ENCODE results near the gene KRTAP19-2. TPM values are rescaled to one million over a fixed set of nuclear protein-coding genes. Genes with fewer than 3 reads are reported as not detected.

The KRTAP19-2 gene
- total RNA-seq, 1 experiment from 2014 or later: not detected

DNA sequence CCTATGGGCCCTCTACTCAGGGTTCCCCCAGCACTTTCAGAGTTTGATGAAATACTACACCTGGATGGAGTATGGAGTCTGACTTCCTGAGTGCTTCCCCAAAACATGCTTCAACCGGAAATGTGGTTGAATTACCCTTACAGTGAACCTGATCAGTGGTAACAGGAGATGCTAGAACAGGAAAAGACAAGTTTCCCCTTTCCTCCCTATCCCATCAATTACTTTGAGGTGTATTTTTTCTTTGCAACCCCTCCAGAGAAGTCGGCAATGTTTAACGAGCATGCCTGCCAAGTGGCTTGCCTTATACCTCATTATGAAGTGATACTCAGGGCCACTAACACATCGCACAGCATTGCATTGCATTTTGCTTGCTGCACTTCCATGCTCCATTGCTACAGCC is 40.2 kb downstream of the KRTAP19-2 start:
- no peaks in the 10 kb centered on the region for H3K36me3 ChIP-seq (ENCODE audit: control insufficient read depth, insufficient read depth, low read length)
- TF ChIP-seq POLR2AphosphoS5 (IDR thresholded peaks at IDR 0.05; ENCODE audit: low read depth, low read length) (no peak), TCF7L2 (IDR thresholded peaks at IDR 0.05; ENCODE audit: low read depth, low read length) (no peak), SIN3A (IDR thresholded peaks at IDR 0.05; ENCODE audit: borderline replicate concordance, insufficient read depth, low read depth, low read length) (no peak)
- TF ChIP-seq, protein P1, sequence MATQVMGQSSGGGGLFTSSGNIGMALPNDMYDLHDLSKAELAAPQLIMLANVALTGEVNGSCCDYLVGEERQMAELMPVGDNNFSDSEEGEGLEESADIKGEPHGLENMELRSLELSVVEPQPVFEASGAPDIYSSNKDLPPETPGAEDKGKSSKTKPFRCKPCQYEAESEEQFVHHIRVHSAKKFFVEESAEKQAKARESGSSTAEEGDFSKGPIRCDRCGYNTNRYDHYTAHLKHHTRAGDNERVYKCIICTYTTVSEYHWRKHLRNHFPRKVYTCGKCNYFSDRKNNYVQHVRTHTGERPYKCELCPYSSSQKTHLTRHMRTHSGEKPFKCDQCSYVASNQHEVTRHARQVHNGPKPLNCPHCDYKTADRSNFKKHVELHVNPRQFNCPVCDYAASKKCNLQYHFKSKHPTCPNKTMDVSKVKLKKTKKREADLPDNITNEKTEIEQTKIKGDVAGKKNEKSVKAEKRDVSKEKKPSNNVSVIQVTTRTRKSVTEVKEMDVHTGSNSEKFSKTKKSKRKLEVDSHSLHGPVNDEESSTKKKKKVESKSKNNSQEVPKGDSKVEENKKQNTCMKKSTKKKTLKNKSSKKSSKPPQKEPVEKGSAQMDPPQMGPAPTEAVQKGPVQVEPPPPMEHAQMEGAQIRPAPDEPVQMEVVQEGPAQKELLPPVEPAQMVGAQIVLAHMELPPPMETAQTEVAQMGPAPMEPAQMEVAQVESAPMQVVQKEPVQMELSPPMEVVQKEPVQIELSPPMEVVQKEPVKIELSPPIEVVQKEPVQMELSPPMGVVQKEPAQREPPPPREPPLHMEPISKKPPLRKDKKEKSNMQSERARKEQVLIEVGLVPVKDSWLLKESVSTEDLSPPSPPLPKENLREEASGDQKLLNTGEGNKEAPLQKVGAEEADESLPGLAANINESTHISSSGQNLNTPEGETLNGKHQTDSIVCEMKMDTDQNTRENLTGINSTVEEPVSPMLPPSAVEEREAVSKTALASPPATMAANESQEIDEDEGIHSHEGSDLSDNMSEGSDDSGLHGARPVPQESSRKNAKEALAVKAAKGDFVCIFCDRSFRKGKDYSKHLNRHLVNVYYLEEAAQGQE (IDR thresholded peaks at IDR 0.05; ENCODE audit: insufficient read depth in 1 of 2, low read depth in 2 of 2, low read length in 1 of 2): no peak
- TF ChIP-seq, protein P2, sequence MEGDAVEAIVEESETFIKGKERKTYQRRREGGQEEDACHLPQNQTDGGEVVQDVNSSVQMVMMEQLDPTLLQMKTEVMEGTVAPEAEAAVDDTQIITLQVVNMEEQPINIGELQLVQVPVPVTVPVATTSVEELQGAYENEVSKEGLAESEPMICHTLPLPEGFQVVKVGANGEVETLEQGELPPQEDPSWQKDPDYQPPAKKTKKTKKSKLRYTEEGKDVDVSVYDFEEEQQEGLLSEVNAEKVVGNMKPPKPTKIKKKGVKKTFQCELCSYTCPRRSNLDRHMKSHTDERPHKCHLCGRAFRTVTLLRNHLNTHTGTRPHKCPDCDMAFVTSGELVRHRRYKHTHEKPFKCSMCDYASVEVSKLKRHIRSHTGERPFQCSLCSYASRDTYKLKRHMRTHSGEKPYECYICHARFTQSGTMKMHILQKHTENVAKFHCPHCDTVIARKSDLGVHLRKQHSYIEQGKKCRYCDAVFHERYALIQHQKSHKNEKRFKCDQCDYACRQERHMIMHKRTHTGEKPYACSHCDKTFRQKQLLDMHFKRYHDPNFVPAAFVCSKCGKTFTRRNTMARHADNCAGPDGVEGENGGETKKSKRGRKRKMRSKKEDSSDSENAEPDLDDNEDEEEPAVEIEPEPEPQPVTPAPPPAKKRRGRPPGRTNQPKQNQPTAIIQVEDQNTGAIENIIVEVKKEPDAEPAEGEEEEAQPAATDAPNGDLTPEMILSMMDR (IDR thresholded peaks at IDR 0.05): no peak
- ATAC-seq: no peak
- no peak for DNase-seq (ENCODE audit: low read depth, low spot score)
- no TSS peak for BruUV-seq (replicated peaks)
- no peaks in the 10 kb centered on the region for H3K9me3 ChIP-seq (ENCODE audit: control insufficient read depth, insufficient read depth, low read depth, low read length)
- no peak overlapping the region for H3K27ac ChIP-seq (ENCODE audit: low read length)
- H3K27me3 ChIP-seq (ENCODE audit: control insufficient read depth, insufficient read depth, low read length): no peaks in the 10 kb centered on the region
- ChIA-PET POLR2A (no interaction called here), CTCF (no interaction called here)
- no peak overlapping the region for H3K4me3 ChIP-seq (ENCODE audit: low read depth in 2 of 2, low read length in 2 of 2)
- in situ Hi-C loops (cut with HindIII; ENCODE audit: low pct_unique_long_range_greater_than_20kb, low sequenced_read_pairs): no loop called here
- intact Hi-C loops (cut with micrococcal nuclease; ENCODE audit: unreplicated experiment): no loop called here
- H3K4me1 ChIP-seq (ENCODE audit: control insufficient read depth, insufficient read depth, low read length): no peaks in the 10 kb centered on the region

DNA sequence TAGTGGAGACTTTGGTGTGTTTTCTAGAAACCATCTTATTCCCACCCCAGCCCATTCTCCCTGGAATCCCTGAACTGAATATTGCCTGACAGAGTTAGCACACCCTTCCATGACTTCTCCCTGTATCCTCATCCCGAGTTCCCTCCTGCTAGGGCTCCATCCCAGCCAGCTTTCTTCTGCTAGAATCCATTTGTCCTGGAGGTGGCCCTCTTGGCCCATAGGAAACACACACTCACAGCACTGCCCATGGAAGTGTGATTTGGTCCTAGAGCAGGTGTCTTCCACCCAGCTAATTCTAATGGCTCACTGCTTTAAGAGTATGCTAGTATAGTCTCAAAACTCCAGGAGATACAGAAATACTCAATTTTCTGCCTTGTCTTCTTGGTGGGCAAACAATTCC is 43.0 kb downstream of the KRTAP19-2 start:
- in situ Hi-C loops (cut with HindIII; ENCODE audit: low pct_unique_long_range_greater_than_20kb, low sequenced_read_pairs): no loop called here
- Histone ChIP-seq H3K27ac (ENCODE audit: low read length) (no peak overlapping the region), H3K4me3 (ENCODE audit: low read depth in 2 of 2, low read length in 2 of 2) (no peak overlapping the region), H3K4me1 (ENCODE audit: control insufficient read depth, insufficient read depth, low read length) (no peaks in the 10 kb centered on the region), H3K9me3 (ENCODE audit: control insufficient read depth, insufficient read depth, low read depth, low read length) (no peaks in the 10 kb centered on the region), H3K36me3 (ENCODE audit: control insufficient read depth, insufficient read depth, low read length) (no peaks in the 10 kb centered on the region), H3K27me3 (ENCODE audit: control insufficient read depth, insufficient read depth, low read length) (no peaks in the 10 kb centered on the region)
- TF ChIP-seq POLR2AphosphoS5 (IDR thresholded peaks at IDR 0.05; ENCODE audit: low read depth, low read length): no peak
- TF ChIP-seq, protein P1 (IDR thresholded peaks at IDR 0.05; ENCODE audit: insufficient read depth in 1 of 2, low read depth in 2 of 2, low read length in 1 of 2): no peak
- TF ChIP-seq, protein P2 (IDR thresholded peaks at IDR 0.05): no peak
- TF ChIP-seq SIN3A (IDR thresholded peaks at IDR 0.05; ENCODE audit: borderline replicate concordance, insufficient read depth, low read depth, low read length): no peak
- TF ChIP-seq TCF7L2 (IDR thresholded peaks at IDR 0.05; ENCODE audit: low read depth, low read length): no peak
- ATAC-seq (no peak), DNase-seq (ENCODE audit: low read depth, low spot score) (no peak)
- no TSS peak for BruUV-seq (replicated peaks)
- ChIA-PET CTCF (no interaction called here), POLR2A (no interaction called here)
- intact Hi-C loops (cut with micrococcal nuclease; ENCODE audit: unreplicated experiment): no loop called here
